Heart left ventricle (tissue), 16 donors: ENCODE results near the gene SEMA4A. TPM values are rescaled to one million over a fixed set of nuclear protein-coding genes. Genes with fewer than 3 reads are reported as not detected.
A peak's percentile ranks its signal among the peaks of the same experiment; 100 is the strongest.
"Not testable (repeated sequence)": the region's sequence is repeated elsewhere in the genome, so short reads cannot be mapped to it uniquely, and the experiment has no call there.

Source experiments
- ATAC-seq, 4 donors: fragments of 200-7000 bp; cut with Tn5 transposase; one replicate each; pipeline ENCODE4 v1.9.1; 2020 to 2022; ENCODE audit warnings: moderate library complexity in 4 of 4, mild to moderate bottlenecking in 3 of 4, moderate number of reproducible peaks in 1 of 4
- DNase-seq, 5 donors: peaks; one replicate each; pipeline ENCODE4 v3.0.0-alpha.2; 2020
- H3K27ac ChIP-seq, 12 donors: fragments of 200-600 bp; sonication (generic) in 4 of 12; one replicate each; pipeline versions ENCODE4 v1.5.0 to v1.8.0; 2016 to 2022; ENCODE audit warnings: mild to moderate bottlenecking in 2 of 12
- H3K27me3 ChIP-seq, 9 donors: fragments of 200-600 bp; sonication (generic) in 2 of 9; one replicate each; pipeline versions ENCODE4 v1.5.1 to v1.8.0; 2016 to 2022; ENCODE audit warnings: mild to moderate bottlenecking in 3 of 9
- H3K36me3 ChIP-seq, 9 donors: fragments of 200-600 bp; sonication (generic) in 2 of 9; one replicate each; pipeline versions ENCODE4 v1.5.0 to v1.8.0; 2018 to 2022; ENCODE audit warnings: mild to moderate bottlenecking in 2 of 9
- H3K4me1 ChIP-seq, 12 donors: fragments of 200-600 bp; sonication (generic) in 4 of 12; one replicate each; pipeline versions ENCODE4 v1.5.0 to v1.8.0; 2016 to 2022; ENCODE audit warnings: mild to moderate bottlenecking in 3 of 12
- H3K4me3 ChIP-seq, 12 donors: fragments of 200-600 bp; sonication (generic) in 4 of 12; one replicate each; pipeline versions ENCODE4 v1.5.0 to v1.8.0; 2017 to 2022; ENCODE audit warnings: mild to moderate bottlenecking in 9 of 12, moderate library complexity in 4 of 12
- H3K9me3 ChIP-seq, 12 donors: fragments of 200-600 bp; sonication (generic) in 4 of 12; one replicate each; pipeline versions ENCODE4 v1.5.0 to v1.8.0; 2016 to 2022; ENCODE audit warnings: mild to moderate bottlenecking in 1 of 12
- CTCF ChIP-seq, 12 donors: fragments of 200-600 bp; sonication (generic) in 4 of 12; IDR thresholded peaks; one replicate each; pipeline versions ENCODE4 v1.5.0 to v1.8.0; 2018 to 2022; ENCODE audit warnings: antibody characterized with exemption in 12 of 12, mild to moderate bottlenecking in 5 of 12
- POLR2A ChIP-seq, 2 donors: fragments of 450-650 bp; IDR thresholded peaks; one replicate each; pipeline ENCODE4 v1.6.1; 2017; ENCODE audit warnings: antibody characterized with exemption in 2 of 2, mild to moderate bottlenecking in 2 of 2, moderate library complexity in 2 of 2
- WGBS, 4 donors: extraction: QIAGEN DNeasy Blood & Tissue Kit in 2 of 4; methylation state at CpG; one replicate each; pipeline versions ENCODE4 v1.1.5 to v1.1.7; 2013 to 2018; 5-methylcytosine and 5-hydroxymethylcytosine counted together
- intact Hi-C, 10 donors: fragments of 100-400 bp; cut with DNase I; formaldehyde crosslinking; loops; one replicate each; pipeline versions ENCODE4 v1.11.1 to v1.14.2; 2022
- polyA plus RNA-seq, 2 donors: library from polyadenylated mRNA; stranded (reverse); fragments of 200-250 nt; gene quantifications; one replicate each; pipeline ENCODE4 v1.2.3, GENCODE V29; 2013
- total RNA-seq, 9 donors: library from RNA; depleted of rRNA in 2 of 9; stranded (reverse); fragments of >200 nt in 2 of 9; fragmentation: NEBNext Ultra II Directional in 3 of 9; extraction: Animal tissue kit (Norgen Biotek cat#: 25700) in 3 of 9; gene quantifications; one replicate each; pipeline versions ENCODE4 v1.1.0 to v1.2.4, GENCODE V29; 2016 to 2023
- donor health status: ischemic (EF 13 %, LVEDD 7.1; RV severe dilation, severe dysfunction).
- donor health status: healthy with polysubstance abuse.
- donor health status: DM: no; HTN: yes; CAD: no.
- donor health status: DM: no; HTN: no; CAD: no.
- donor health status: ischemic (EF 25% LVEDD 6.9; RV normal size, moderate dysfunction).
- donor health status: ischemic (EF 25% LVEDD 5.7; RV mildly dilated, moderate dysfunction).
- donor health status: healthy.
- donor health status: DM: yes; HTN: yes; CAD: no.
- donor health status: ischemic (EF 35%, LVEDD 5.7; RV mildly dilated, moderate dysfunction).
- donor health status: nonischemic (EF 11% LVEDD 7.7; RV severe dilation, severe dysfunction).
- donor health status: DM: yes; HTN: yes; CAD: no.
- donor health status: PGD.
- donor health status: ischemic (EF 29% LVEDD 5.4; RV normal size, mild dysfunction).
- donor health status: nonischemic (EF 23%, LVEDD 6.1; RV moderate dilation, normal function).

SEMA4A gene
- total and polyA plus RNA-seq, 11 donors, result 0.60 to 10.2 (median 1.6) TPM

GRCh38 chr1:156172696-156173470, 19.5 kb downstream of the SEMA4A start:
- H3K4me1 ChIP-seq, result no peaks in the 10 kb centered on the region
- no peaks in the 10 kb centered on the region for H3K27me3 ChIP-seq
- intact Hi-C loops, result no loop called here
- TF ChIP-seq POLR2A (IDR thresholded peaks at IDR 0.05) (no peak), CTCF (IDR thresholded peaks at IDR 0.05) (no peak)
- H3K27ac ChIP-seq, result no peak overlapping the region
- no peak for DNase-seq
- no peak overlapping the region for H3K4me3 ChIP-seq
- ATAC-seq, result no peak
- H3K36me3 ChIP-seq, result peaks cover 0 to 34% (median 0%) of the 10 kb centered on the region in 9 donors
- 70 to 91% (median 82%) methylated on average over 9 of the region's 9 CpGs for WGBS, 4 donors
- no peaks in the 10 kb centered on the region for H3K9me3 ChIP-seq

- intact Hi-C loops, result no loop called here
- H3K4me3 ChIP-seq, result no peak overlapping the region
- TF ChIP-seq POLR2A (IDR thresholded peaks at IDR 0.05) (no peak), CTCF (IDR thresholded peaks at IDR 0.05) (no peak)
- WGBS, 4 donors, result 86 to 89% (median 88%) methylated on average over 5 to 12 of the region's 12 CpGs
- no peaks in the 10 kb centered on the region for H3K9me3 ChIP-seq
- ATAC-seq (peak in 1 of 4 donors; percentile 34), DNase-seq (no peak)
- H3K4me1 ChIP-seq, result no peaks in the 10 kb centered on the region
- H3K27ac ChIP-seq, result no peak overlapping the region
- H3K27me3 ChIP-seq, result peaks cover 0 to 13% (median 0%) of the 10 kb centered on the region in 9 donors
- peaks cover 0 to 30% (median 0%) of the 10 kb centered on the region in 9 donors for H3K36me3 ChIP-seq
Observed at GRCh38 chr1:156176610-156177210, 23.3 kb downstream of the SEMA4A start.

GRCh38 chr1:156177919-156178654, 24.7 kb downstream of the SEMA4A start:
- Histone ChIP-seq H3K27ac (no peak overlapping the region), H3K4me3 (no peak overlapping the region), H3K36me3 (peaks cover 0 to 25% (median 0%) of the 10 kb centered on the region in 9 donors), H3K27me3 (peaks cover 0 to 13% (median 0%) of the 10 kb centered on the region in 9 donors), H3K9me3 (no peaks in the 10 kb centered on the region), H3K4me1 (no peaks in the 10 kb centered on the region)
- no peak for DNase-seq
- ATAC-seq, result no peak
- intact Hi-C loops, result no loop called here
- WGBS, 4 donors, result 65 to 82% (median 78%) methylated on average over 7 of the region's 7 CpGs
- TF ChIP-seq POLR2A (IDR thresholded peaks at IDR 0.05) (no peak), CTCF (IDR thresholded peaks at IDR 0.05) (no peak)

GRCh38 chr1:156180471-156180870, 27.1 kb downstream of the SEMA4A start:
- no peak for TF ChIP-seq POLR2A (IDR thresholded peaks at IDR 0.05)
- TF ChIP-seq CTCF (IDR thresholded peaks at IDR 0.05), result no peak
- no peaks in the 10 kb centered on the region for H3K4me1 ChIP-seq
- DNase-seq, result no peak
- H3K27ac ChIP-seq, result no peak overlapping the region
- WGBS, 4 donors, result 88 to 97% (median 94%) methylated on average over 3 of the region's 3 CpGs
- H3K4me3 ChIP-seq, result no peak overlapping the region
- peaks cover 0 to 10% (median 0%) of the 10 kb centered on the region in 9 donors for H3K36me3 ChIP-seq
- ATAC-seq, result no peak
- intact Hi-C loops, result no loop called here
- no peaks in the 10 kb centered on the region for H3K9me3 ChIP-seq
- peaks cover 0 to 13% (median 0%) of the 10 kb centered on the region in 9 donors for H3K27me3 ChIP-seq

- H3K9me3 ChIP-seq, H3K27ac ChIP-seq, DNase-seq, intact Hi-C loops, H3K36me3 ChIP-seq, H3K4me1 ChIP-seq, H3K4me3 ChIP-seq, ATAC-seq: not testable (repeated sequence)
- peaks cover 0 to 13% (median 0%) of the 10 kb centered on the region in 9 donors for H3K27me3 ChIP-seq
- 30 to 55% (median 35%) methylated on average over 4 to 8 of the region's 8 CpGs for WGBS, 4 donors
Observed at GRCh38 chr1:156181391-156181924, 28.1 kb downstream of the SEMA4A start.
